Hepatocyte (in vitro differentiated cells): ENCODE results near the gene THRA.

Experiments used
- CTCF ChIP-seq: fragments of 200-600 bp; sonication (generic); IDR thresholded peaks from 2 replicates; pipeline ENCODE4 v1.5.1; 2016; ENCODE audit warnings: antibody characterized with exemption, mild to moderate bottlenecking; ENCODE audit not compliant: poor library complexity
- EZH2 ChIP-seq: fragments of 200-600 bp; sonication (generic); IDR thresholded peaks from 2 replicates; pipeline ENCODE4 v1.6.1; 2016; ENCODE audit warnings: antibody characterized with exemption, mild to moderate bottlenecking, borderline replicate concordance

DNA sequence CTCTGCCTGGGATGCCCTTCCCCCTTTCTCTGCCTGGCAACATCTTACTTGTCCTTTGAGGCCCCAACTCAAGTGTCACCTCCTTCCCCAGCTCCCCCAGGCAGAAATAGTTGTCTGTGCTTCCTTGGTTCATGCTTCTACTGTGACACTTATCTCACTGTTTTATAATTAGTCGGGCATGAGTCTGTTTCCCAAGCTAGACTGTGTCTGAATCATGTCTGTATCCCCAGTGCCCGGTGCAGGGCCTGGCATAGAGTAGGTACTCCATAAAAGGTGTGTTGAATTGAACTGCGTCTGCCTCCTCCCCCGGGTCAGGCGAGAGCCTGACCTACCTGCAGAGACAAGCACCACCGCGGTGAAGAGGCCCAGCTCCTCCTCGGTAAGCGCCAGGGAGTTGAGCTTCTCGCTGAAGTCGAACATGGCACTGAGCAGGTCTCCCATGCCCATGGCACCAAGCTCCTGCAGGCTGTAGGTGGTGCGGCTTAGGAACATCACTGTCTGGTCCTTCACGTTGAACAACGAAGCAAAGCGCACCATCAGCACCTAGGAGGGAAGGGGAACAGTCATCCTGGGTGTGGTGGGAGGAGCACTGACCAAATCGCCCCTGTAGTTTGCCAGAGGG is 30.9 kb downstream of the THRA start:
- TF ChIP-seq CTCF (no peak), EZH2 (no peak)
